Fibroblast of mammary gland (primary cell): ENCODE data around the gene FOXF1.

Experiments
- DNase-seq: peaks from one replicate; pipeline ENCODE4 v3.0.0-alpha.2; 2010; ENCODE audit warnings: low read depth
- H3K4me3 ChIP-seq: 2 replicates; pipeline ENCODE4 v1.5.1; 2011; ENCODE audit warnings: low read depth, mild to moderate bottlenecking, low read length, moderate library complexity; ENCODE audit not compliant: control insufficient read depth
- CTCF ChIP-seq: conservative IDR thresholded peaks from 2 replicates; pipeline ENCODE4 v1.5.1; 2011; ENCODE audit warnings: low read depth, low read length, inconsistent platforms; ENCODE audit not compliant: control insufficient read depth, insufficient read depth

Gene FOXF1

GRCh38 chr16:86467490-86467889 lies 42.8 kb upstream of the FOXF1 start:
- TF ChIP-seq CTCF, result no peak
- H3K4me3 ChIP-seq, result no peak overlapping the region
- no peak for DNase-seq

DNA sequence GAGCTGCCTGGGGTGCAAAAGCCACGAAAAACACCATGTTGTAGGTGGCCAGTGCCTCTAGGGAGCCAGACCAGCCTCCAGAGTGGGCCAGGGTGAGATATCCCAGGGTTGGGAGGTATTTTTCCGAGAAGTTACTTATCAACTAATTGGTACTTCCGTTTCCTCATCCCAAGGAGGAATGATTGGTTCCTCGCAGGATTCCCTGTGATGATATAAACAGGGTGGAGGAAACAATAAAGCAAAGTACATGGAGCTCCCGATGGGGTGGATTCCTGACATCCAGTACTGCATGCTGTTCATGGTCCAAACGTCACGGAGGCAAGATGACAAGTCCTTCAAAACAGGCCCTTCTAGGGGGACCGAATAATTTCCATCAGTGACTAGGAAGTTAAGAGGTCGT lies 39.4 kb upstream of the FOXF1 start:
- no peak overlapping the region for H3K4me3 ChIP-seq
- DNase-seq, result no peak
- TF ChIP-seq CTCF, result no peak

DNA sequence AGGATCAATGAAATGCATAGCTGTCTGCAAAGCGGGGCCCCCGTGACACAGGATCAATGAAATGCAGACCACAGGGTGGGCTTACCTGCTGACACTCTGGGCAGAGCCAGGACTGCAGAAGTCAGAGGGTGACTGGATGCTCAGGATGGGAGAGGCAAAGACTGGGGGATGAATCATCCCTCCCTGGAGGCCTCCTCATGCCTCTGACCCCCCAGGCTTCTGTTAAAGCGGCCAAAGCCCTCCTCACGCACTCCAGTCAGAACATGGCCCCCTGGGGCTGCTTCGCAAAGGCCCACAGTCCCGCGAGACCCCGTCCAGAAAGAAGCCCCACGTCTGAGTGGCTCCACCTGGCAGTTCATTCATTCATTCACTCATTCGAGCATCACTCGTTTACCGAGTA lies 38.4 kb upstream of the FOXF1 start:
- DNase-seq, result peak; percentile 24
- no peak overlapping the region for H3K4me3 ChIP-seq
- no peak for TF ChIP-seq CTCF

- no peak for DNase-seq
- TF ChIP-seq CTCF, result no peak
- no peak overlapping the region for H3K4me3 ChIP-seq
Measured at GRCh38 chr16:86472366-86472765, 38.0 kb upstream of the FOXF1 start.

- no peak overlapping the region for H3K4me3 ChIP-seq
- TF ChIP-seq CTCF, result no peak
- peak; percentile 57 for DNase-seq
Measured at GRCh38 chr16:86476956-86477534, 33.3 kb upstream of the FOXF1 start.

DNA sequence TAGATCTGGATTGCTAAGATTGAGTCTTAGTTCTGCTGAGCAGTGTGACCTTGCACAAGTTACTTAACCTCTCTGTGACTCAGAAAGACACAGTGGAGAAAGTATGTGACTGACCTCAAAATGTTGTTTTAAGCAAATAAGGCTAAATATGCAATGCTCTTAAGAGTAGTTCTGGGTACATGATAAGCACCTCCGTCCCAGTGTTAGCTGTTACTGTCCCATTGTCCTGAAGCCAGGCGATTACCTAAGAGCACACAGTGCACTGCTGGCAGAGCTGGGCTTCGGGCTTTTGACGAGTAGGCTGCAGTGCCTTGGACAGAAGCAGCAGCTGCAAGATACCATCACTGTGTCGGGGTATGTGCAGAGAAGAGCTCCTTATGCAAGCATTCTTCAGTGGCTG lies 32.7 kb upstream of the FOXF1 start:
- DNase-seq, result peak; percentile 71
- no peak for TF ChIP-seq CTCF
- H3K4me3 ChIP-seq, result no peak overlapping the region

- no peak for TF ChIP-seq CTCF
- no peak overlapping the region for H3K4me3 ChIP-seq
- DNase-seq, result no peak
Measured at GRCh38 chr16:86478779-86479178, 31.5 kb upstream of the FOXF1 start.
